Epithelial cell of proximal tubule (primary cell): ENCODE results near the gene BEND5. TPM values are rescaled to one million over a fixed set of nuclear protein-coding genes. Genes with fewer than 3 reads are reported as not detected.

ENCODE experiments used
- DNase-seq: peaks from one replicate; pipeline ENCODE4 v3.0.0-alpha.2; 2011; ENCODE audit warnings: low read depth
- H3K4me3 ChIP-seq: 2 replicates; pipeline ENCODE4 v1.5.1; 2011; ENCODE audit warnings: low read depth, mild to moderate bottlenecking, low read length
- total RNA-seq: library from RNA; depleted of rRNA; stranded (reverse); fragments of >200 nt; gene quantifications from 2 replicates; pipeline ENCODE4 v1.2.3, GENCODE V29; 2015
- TF ChIP-seq, protein P1 (sequence below): conservative IDR thresholded peaks from 2 replicates; pipeline ENCODE4 v1.5.1; 2012; ENCODE audit warnings: low read depth, mild to moderate bottlenecking, low read length

Gene BEND5
- total RNA-seq, 1 donor from 2014 or later = 1.9 TPM

DNA sequence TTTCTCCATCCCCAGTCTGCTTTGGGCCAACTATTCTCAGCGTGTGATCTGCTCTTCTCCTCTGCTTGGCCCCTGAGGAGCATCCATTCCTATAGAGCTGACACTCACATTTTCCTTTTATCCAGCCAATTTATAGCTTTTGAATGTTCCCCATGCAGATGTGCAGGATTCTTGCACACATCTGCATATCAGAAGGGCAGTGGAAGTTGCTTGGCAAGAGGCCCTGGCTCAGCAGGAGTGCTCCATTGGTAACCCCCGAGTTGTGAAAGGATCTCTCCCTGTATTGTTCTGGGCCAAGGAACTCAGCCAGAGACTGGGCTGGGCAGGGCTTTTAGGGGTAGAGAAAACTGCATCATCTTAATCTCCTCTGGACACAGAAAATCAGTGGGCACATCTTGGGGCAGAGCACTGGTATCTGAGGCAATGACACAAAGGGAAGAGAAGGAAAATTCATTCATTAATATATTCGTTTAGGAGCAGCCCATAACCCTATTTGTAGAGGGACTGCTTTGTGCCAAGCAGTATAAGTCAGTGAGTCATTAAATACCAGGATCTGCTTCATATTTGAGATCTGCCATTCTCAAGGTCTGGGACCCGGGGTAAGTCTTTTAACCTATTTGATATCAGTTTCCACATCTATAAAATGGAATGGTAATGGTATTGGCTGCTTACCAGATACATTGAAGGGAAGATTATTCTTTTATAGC, 31.0 kb upstream of the BEND5 start:
- TF ChIP-seq, protein P1, sequence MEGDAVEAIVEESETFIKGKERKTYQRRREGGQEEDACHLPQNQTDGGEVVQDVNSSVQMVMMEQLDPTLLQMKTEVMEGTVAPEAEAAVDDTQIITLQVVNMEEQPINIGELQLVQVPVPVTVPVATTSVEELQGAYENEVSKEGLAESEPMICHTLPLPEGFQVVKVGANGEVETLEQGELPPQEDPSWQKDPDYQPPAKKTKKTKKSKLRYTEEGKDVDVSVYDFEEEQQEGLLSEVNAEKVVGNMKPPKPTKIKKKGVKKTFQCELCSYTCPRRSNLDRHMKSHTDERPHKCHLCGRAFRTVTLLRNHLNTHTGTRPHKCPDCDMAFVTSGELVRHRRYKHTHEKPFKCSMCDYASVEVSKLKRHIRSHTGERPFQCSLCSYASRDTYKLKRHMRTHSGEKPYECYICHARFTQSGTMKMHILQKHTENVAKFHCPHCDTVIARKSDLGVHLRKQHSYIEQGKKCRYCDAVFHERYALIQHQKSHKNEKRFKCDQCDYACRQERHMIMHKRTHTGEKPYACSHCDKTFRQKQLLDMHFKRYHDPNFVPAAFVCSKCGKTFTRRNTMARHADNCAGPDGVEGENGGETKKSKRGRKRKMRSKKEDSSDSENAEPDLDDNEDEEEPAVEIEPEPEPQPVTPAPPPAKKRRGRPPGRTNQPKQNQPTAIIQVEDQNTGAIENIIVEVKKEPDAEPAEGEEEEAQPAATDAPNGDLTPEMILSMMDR = no peak
- no peak overlapping the region for H3K4me3 ChIP-seq
- no peak for DNase-seq

DNA sequence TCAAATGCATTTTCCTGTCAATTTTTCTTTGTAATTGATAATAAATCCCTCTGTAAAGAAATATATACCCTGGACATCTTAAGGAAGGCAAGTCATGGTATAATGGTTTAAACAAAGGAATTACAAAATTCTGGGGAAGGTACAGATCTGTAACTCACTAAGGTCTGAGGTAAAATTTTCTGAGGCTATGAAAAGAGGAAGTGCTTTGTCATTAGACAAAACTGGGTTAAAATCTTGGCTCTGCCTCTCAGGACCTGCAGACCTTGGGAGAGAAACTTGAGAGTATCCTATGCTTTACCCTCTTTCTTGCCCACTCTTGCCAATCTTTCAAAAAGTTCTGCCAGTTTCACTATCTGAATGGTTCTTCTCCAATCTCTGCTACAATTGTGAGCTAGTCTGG, 26.8 kb upstream of the BEND5 start:
- no peak overlapping the region for H3K4me3 ChIP-seq
- TF ChIP-seq, protein P1 = no peak
- DNase-seq = no peak

DNA sequence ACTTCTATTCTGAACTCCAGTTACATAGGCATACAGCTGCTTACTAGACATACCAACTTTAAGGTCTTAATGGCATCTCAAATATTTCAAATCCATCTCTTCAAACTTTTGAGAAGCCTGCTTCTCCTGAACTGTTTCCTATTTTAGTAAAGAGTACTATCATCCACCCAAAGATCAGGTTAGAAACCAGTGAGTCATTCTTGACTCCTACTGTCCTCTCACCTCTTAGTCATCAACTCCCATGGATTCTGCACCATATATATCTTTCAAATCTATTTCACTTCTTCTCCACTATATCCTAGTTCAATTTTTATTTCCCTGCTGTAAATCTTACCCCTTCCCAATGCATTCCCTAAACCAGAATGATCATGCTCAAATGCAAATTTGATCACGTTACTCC, 18.1 kb upstream of the BEND5 start:
- TF ChIP-seq, protein P1 = no peak
- no peak for DNase-seq
- no peak overlapping the region for H3K4me3 ChIP-seq

DNA sequence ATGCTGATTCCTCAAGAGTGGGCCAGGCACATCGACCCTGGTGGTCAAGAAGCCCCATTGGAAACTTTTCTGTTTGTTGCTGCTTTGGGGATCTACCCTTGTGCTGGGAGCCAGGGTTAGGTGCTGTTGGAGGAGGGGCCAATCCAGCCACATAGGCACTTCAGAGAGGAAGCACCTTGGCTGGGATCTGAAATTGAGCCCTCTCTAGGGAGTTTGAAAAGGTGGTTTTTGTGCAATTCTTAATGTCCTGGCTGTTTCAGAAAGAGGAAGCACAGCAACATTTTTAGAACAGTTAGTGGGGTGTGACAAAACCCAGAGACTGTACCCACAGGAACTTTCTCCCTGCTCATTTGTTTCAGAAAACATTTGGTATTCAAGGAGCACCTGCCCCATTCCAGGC, 17.2 kb upstream of the BEND5 start:
- H3K4me3 ChIP-seq = no peak overlapping the region
- DNase-seq = no peak
- TF ChIP-seq, protein P1 = no peak

DNA sequence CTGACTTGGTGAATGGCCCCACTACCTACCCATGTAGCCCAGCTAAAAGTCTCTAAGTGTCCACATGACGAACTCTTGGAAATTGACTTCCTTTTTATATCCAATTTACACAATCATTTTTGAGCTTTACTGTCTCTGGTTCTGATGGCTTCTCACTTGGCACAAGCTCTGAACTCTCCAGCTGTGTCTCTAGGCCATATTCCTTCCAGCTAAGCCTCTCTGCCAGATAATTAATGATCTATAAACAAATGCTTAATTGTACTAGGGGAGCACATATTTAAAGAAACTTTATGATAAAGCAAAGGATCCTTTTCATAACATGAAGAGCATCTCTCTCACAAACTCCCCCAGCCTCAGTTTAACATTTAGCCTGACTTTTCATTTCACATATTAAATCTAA, 16.3 kb upstream of the BEND5 start:
- TF ChIP-seq, protein P1 = no peak
- no peak overlapping the region for H3K4me3 ChIP-seq
- DNase-seq = no peak

DNA sequence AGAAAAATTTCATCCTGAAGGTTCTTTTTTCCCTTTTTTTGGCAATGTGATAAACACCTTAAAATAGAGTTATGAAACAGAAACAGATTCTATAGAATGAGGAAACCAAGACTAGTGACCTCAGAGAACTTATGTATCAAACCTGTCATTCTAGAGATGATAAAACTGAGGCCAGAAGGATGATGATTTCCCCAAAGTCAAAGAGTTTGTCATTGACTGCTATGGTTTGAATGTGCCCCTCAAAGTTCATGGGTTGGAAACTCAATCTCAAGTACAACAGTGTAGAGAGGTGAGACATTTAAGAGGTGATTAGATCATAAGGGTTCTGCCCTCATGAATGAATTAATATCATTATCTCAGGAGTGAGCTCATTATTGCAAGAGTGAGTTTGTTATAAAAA, 13.7 kb upstream of the BEND5 start:
- no peak for DNase-seq
- TF ChIP-seq, protein P1 = no peak

DNA sequence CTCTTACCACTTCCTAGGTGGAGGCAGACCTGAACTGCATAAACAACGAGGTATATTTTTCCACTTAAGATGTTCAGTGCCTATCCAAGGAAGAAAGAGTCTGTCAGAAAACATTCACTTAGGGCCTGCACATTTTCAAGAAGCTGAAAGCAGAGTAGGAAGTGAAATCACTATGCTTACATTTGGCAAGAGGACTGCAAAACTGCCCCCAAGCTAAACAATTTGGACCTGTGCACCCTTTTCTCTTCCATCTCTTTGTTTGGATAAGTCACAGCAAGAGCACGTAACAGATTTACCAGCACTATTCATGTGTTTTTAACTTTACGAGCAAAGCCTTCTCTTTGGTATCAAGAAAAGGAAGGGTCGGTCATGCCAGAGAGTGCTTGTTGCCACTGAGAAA, 13.2 kb upstream of the BEND5 start:
- H3K4me3 ChIP-seq = no peak overlapping the region
- TF ChIP-seq, protein P1 = no peak
- no peak for DNase-seq

More for the DNA sequence above, 13.7 kb upstream of the BEND5 start:
- H3K4me3 ChIP-seq = no peak overlapping the region
